CD4-positive, alpha-beta T cell treated with Interleukin-17A for 1 hour (primary cell): ENCODE measurements around the gene GMPPA.

Experiments
- DNase-seq: peaks from one replicate; pipeline ENCODE4 v3.0.0-alpha.2; 2020

The GMPPA gene

GRCh38 chr2:219522111-219523030, 23.7 kb downstream of the GMPPA start:
- no peak for DNase-seq

GRCh38 chr2:219523031-219523671, 24.5 kb downstream of the GMPPA start:
- no peak for DNase-seq

- DNase-seq = no peak
Observed at GRCh38 chr2:219524817-219525216, 26.1 kb downstream of the GMPPA start.

GRCh38 chr2:219525533-219526232, 27.0 kb downstream of the GMPPA start:
- no peak for DNase-seq

GRCh38 chr2:219526320-219527075, 27.8 kb downstream of the GMPPA start:
- no peak for DNase-seq

GRCh38 chr2:219527076-219527394, 28.3 kb downstream of the GMPPA start:
- DNase-seq = no peak

- DNase-seq = no peak
Observed at GRCh38 chr2:219527472-219527871, 28.8 kb downstream of the GMPPA start.

GRCh38 chr2:219530048-219530963, 31.6 kb downstream of the GMPPA start:
- DNase-seq = peak; percentile 84

- DNase-seq = no peak
Observed at GRCh38 chr2:219531639-219532377, 33.1 kb downstream of the GMPPA start.

- no peak for DNase-seq
Observed at GRCh38 chr2:219532378-219532649, 33.6 kb downstream of the GMPPA start.

- DNase-seq = no peak
Observed at GRCh38 chr2:219533930-219534661, 35.4 kb downstream of the GMPPA start.

- no peak for DNase-seq
Observed at GRCh38 chr2:219536425-219536824, 37.7 kb downstream of the GMPPA start.

GRCh38 chr2:219536967-219537366, 38.3 kb downstream of the GMPPA start:
- no peak for DNase-seq

GRCh38 chr2:219537657-219538488, 39.2 kb downstream of the GMPPA start:
- no peak for DNase-seq

GRCh38 chr2:219538504-219538951, 39.8 kb downstream of the GMPPA start:
- DNase-seq = no peak

- DNase-seq = no peak
Observed at GRCh38 chr2:219538956-219539788, 40.5 kb downstream of the GMPPA start.

GRCh38 chr2:219539926-219540678, 41.4 kb downstream of the GMPPA start:
- DNase-seq = no peak
